KMS-11 (cell line): ENCODE data around the gene PRMT2.

ENCODE experiments used
- H2AFZ ChIP-seq: fragments of 200-600 bp; sonication (generic); 2 replicates; pipeline ENCODE4 v1.6.1; 2016; ENCODE audit warnings: antibody characterized with exemption, mixed run types, low read depth
- H3K27ac ChIP-seq: fragments of 200-600 bp; sonication (generic); 2 replicates; pipeline ENCODE4 v1.6.1; 2016; ENCODE audit warnings: mild to moderate bottlenecking, mixed run types
- H3K27me3 ChIP-seq: fragments of 200-600 bp; sonication (generic); 2 replicates; pipeline ENCODE4 v1.6.1; 2017; ENCODE audit warnings: mild to moderate bottlenecking, low read depth, mixed run types, moderate library complexity; ENCODE audit not compliant: insufficient read depth
- H3K36me3 ChIP-seq: fragments of 200-600 bp; sonication (generic); 2 replicates; pipeline ENCODE4 v1.6.1; 2017; ENCODE audit warnings: mild to moderate bottlenecking, mixed run types; ENCODE audit not compliant: insufficient read depth
- H3K4me1 ChIP-seq: fragments of 200-600 bp; sonication (generic); 2 replicates; pipeline ENCODE4 v1.6.1; 2016; ENCODE audit warnings: mild to moderate bottlenecking, low read depth, mixed run types; ENCODE audit not compliant: poor library complexity, severe bottlenecking
- H3K4me2 ChIP-seq: fragments of 200-600 bp; sonication (generic); 2 replicates; pipeline ENCODE4 v1.7.0; 2016; ENCODE audit warnings: mild to moderate bottlenecking, mixed run types
- H3K4me3 ChIP-seq: fragments of 200-600 bp; sonication (generic); IDR thresholded peaks from 2 replicates; pipeline ENCODE4 v1.6.1; 2017; ENCODE audit warnings: low read depth, low read length, mixed read lengths; ENCODE audit not compliant: insufficient read depth
- H3K79me2 ChIP-seq: fragments of 200-600 bp; sonication (generic); 2 replicates; pipeline ENCODE4 v1.6.1; 2016; ENCODE audit warnings: low read depth, mixed run types; ENCODE audit not compliant: insufficient read depth
- H3K9ac ChIP-seq: fragments of 200-600 bp; sonication (generic); 2 replicates; pipeline ENCODE4 v1.6.1; 2016; ENCODE audit warnings: mild to moderate bottlenecking, mixed run types
- H4K20me1 ChIP-seq: fragments of 200-600 bp; sonication (generic); 2 replicates; pipeline ENCODE4 v1.6.1; 2016; ENCODE audit warnings: mild to moderate bottlenecking, mixed run types; ENCODE audit not compliant: insufficient read depth
- CTCF ChIP-seq: fragments of 200-600 bp; sonication (generic); conservative IDR thresholded peaks from 2 replicates; pipeline ENCODE4 v1.6.1; 2017; ENCODE audit warnings: low read depth, mild to moderate bottlenecking, antibody characterized with exemption, low read length, moderate library complexity, mixed read lengths

PRMT2 gene

DNA sequence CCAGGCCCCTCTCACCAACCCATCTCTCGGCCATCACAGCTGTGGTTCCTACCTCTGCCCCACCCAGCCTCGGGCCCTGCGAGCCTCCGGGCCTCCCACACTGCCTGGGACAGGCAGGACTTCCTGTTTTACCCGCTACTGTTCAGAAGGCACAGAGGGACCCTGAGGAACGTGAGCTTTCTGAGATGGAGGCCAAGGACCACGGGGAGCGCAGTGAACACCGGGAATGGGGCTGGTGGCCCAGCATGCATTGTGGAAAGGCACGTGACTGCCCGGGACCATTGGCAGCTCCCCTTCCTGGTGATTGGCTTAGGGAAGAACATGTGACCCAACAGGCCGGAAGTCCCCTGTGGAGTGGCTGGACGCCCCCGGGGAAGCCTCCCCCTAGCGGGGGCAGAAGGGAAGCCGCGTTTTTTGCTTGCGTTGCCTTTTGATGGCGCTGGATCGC is 37.6 kb upstream of the PRMT2 start:
- Histone ChIP-seq H3K4me3 (no peak overlapping the region), H4K20me1 (no peaks in the 10 kb centered on the region), H3K27ac (no peak overlapping the region), H3K9ac (no peak overlapping the region), H3K27me3 (no peaks in the 10 kb centered on the region), H3K4me1 (no peaks in the 10 kb centered on the region), H3K36me3 (no peaks in the 10 kb centered on the region), H3K79me2 (no peaks in the 10 kb centered on the region), H3K4me2 (no peak overlapping the region), H2AFZ (no peak overlapping the region)
- no peak for TF ChIP-seq CTCF

GRCh38 chr21:46598581-46599572 is 36.6 kb upstream of the PRMT2 start:
- Histone ChIP-seq H3K27me3 (no peaks in the 10 kb centered on the region), H3K27ac (no peak overlapping the region), H4K20me1 (no peaks in the 10 kb centered on the region), H2AFZ (no peak overlapping the region), H3K79me2 (no peaks in the 10 kb centered on the region), H3K36me3 (no peaks in the 10 kb centered on the region), H3K4me2 (no peak overlapping the region), H3K4me3 (no peak overlapping the region), H3K9ac (no peak overlapping the region), H3K4me1 (no peaks in the 10 kb centered on the region)
- TF ChIP-seq CTCF: no peak

GRCh38 chr21:46600305-46600704 is 35.2 kb upstream of the PRMT2 start:
- Histone ChIP-seq H4K20me1 (no peaks in the 10 kb centered on the region), H3K27me3 (no peaks in the 10 kb centered on the region), H2AFZ (no peak overlapping the region), H3K4me1 (no peaks in the 10 kb centered on the region), H3K27ac (no peak overlapping the region), H3K9ac (no peak overlapping the region), H3K4me3 (no peak overlapping the region), H3K4me2 (no peak overlapping the region), H3K36me3 (no peaks in the 10 kb centered on the region), H3K79me2 (no peaks in the 10 kb centered on the region)
- no peak for TF ChIP-seq CTCF

GRCh38 chr21:46600978-46601377 is 34.5 kb upstream of the PRMT2 start:
- no peak overlapping the region for H3K9ac ChIP-seq
- no peak overlapping the region for H3K27ac ChIP-seq
- TF ChIP-seq CTCF: no peak
- H3K4me3 ChIP-seq: no peak overlapping the region
- no peaks in the 10 kb centered on the region for H3K36me3 ChIP-seq
- no peaks in the 10 kb centered on the region for H4K20me1 ChIP-seq
- H2AFZ ChIP-seq: no peak overlapping the region
- no peaks in the 10 kb centered on the region for H3K27me3 ChIP-seq
- H3K4me1 ChIP-seq: no peaks in the 10 kb centered on the region
- H3K79me2 ChIP-seq: no peaks in the 10 kb centered on the region
- no peak overlapping the region for H3K4me2 ChIP-seq
